ENCODE results near the gene BPIFB2. TPM values are rescaled to one million over a fixed set of nuclear protein-coding genes. Genes with fewer than 3 reads are reported as not detected.

Gene BPIFB2
- total and polyA plus RNA-seq, 2 donors (not counting 1 experiment from before 2014, with no cell fraction given), result not detected

DNA sequence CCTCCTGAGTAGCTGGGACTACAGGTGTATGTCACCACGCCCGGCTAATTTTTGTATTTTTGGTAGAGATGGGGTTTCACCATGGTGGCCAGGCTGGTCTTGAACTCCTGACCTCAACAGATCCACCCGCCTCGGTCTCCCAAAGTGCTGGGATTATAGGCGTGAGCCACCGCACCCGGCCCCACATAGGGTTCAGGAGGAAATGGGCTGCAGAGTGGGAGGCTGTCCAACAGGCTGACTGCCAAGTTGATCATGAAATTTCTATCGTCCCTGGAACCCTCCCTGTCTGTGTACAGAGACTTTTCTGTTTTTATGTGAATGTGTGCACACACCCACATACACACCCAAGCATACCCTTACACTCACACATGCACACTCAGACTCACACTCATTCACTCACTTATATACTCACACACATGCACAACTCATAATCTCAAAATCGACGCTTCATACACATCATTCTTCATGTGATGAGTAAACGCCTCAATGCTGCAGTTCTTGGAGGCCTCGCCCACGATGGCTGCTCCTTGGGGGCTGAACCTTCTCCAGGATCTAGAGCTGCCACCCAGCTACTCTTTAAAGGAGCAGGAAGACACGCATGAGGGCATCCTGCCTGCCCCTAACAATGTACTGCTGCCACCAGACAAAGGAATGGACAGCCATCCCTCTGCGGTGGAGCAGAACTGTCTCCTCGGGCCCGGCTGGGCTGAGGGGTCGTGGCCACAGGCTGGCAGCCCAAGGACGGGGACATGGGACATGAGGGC lies 38.8 kb upstream of the BPIFB2 start:
- no peak overlapping the region for H2AFZ ChIP-seq (ENCODE audit: low read length)
- DNase-seq (ENCODE audit: low read depth in 2 of 2), result peak in 1 of 2 donors; percentile 2
- no peaks in the 10 kb centered on the region for H3K4me1 ChIP-seq (ENCODE audit: control insufficient read depth, extremely low read depth, insufficient read depth, low read length)
- no peaks in the 10 kb centered on the region for H3K27me3 ChIP-seq (ENCODE audit: control insufficient read depth, insufficient read depth, low read length)
- TF ChIP-seq EZH2 (IDR thresholded peaks at IDR 0.05; ENCODE audit: low read length, missing control alignments), result no peak
- TF ChIP-seq, protein P1, sequence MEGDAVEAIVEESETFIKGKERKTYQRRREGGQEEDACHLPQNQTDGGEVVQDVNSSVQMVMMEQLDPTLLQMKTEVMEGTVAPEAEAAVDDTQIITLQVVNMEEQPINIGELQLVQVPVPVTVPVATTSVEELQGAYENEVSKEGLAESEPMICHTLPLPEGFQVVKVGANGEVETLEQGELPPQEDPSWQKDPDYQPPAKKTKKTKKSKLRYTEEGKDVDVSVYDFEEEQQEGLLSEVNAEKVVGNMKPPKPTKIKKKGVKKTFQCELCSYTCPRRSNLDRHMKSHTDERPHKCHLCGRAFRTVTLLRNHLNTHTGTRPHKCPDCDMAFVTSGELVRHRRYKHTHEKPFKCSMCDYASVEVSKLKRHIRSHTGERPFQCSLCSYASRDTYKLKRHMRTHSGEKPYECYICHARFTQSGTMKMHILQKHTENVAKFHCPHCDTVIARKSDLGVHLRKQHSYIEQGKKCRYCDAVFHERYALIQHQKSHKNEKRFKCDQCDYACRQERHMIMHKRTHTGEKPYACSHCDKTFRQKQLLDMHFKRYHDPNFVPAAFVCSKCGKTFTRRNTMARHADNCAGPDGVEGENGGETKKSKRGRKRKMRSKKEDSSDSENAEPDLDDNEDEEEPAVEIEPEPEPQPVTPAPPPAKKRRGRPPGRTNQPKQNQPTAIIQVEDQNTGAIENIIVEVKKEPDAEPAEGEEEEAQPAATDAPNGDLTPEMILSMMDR (conservative IDR thresholded peaks at IDR 0.05 in 1 of 2, IDR thresholded peaks at IDR 0.05 in 1 of 2; ENCODE audit: low read depth in 1 of 2, low read length in 2 of 2), result no peak
- no peaks in the 10 kb centered on the region for H4K20me1 ChIP-seq (ENCODE audit: control insufficient read depth, extremely low read depth, insufficient read depth, low read length)
- no peaks in the 10 kb centered on the region for H3K36me3 ChIP-seq (ENCODE audit: control insufficient read depth, insufficient read depth, low read length)
- no peak overlapping the region for H3K4me3 ChIP-seq (replicated peaks in 1 of 4; ENCODE audit: control extremely low read depth in 1 of 4, insufficient read depth in 1 of 4, low read depth in 3 of 4, low read length in 4 of 4)
- H3K27ac ChIP-seq (ENCODE audit: insufficient read depth, low read length), result no peak overlapping the region
- no peaks in the 10 kb centered on the region for H3K9me3 ChIP-seq (ENCODE audit: control insufficient read depth, insufficient read depth, low read depth, low read length)
- no peaks in the 10 kb centered on the region for H3K79me2 ChIP-seq (ENCODE audit: control insufficient read depth, insufficient read depth, low read length)
- H3K4me2 ChIP-seq (ENCODE audit: extremely low read depth, insufficient read depth, low read length), result no peak overlapping the region
- no peak overlapping the region for H3K9ac ChIP-seq (ENCODE audit: insufficient read depth, low read length)

DNA sequence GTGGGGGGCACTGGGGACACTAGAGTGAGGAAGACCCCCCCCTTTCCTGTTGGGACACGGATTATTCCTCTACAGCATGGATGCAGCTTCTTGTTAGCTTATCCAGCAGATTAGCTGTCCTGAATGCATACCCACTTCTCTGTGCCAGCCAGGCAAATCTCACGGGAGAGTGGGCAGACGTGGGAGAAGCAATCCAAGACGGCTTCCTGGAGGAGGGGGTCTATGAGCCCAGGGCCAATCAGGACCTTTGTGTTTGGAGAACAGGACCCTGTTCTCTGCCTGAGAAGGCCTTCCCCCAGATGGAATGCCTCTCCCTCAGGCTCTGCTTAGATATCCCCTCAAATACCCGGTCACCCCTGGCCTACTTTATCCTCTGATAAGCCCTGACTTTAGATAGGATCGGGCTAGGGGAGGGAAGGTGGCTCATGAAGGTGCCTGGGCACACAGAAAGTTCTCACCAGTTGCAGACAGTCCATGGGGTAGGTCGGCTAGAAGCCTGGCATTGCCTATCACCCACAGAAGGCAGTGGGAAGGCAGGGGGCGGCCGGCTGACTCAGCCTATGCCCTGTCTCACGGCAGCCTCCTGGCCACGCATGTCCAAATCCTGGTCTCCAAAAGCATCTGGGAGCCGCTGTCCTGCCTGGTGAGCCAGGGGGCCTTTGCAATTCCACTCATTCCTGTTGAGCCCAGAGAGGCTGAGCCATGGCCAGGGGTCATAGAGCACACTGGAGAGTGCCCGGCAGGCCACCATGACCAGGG lies 38.0 kb upstream of the BPIFB2 start:
- Histone ChIP-seq H3K4me1 (ENCODE audit: control insufficient read depth, extremely low read depth, insufficient read depth, low read length) (no peaks in the 10 kb centered on the region), H3K9ac (ENCODE audit: insufficient read depth, low read length) (no peak overlapping the region), H3K4me2 (ENCODE audit: extremely low read depth, insufficient read depth, low read length) (no peak overlapping the region), H2AFZ (ENCODE audit: low read length) (no peak overlapping the region), H3K27ac (ENCODE audit: insufficient read depth, low read length) (no peak overlapping the region), H3K27me3 (ENCODE audit: control insufficient read depth, insufficient read depth, low read length) (no peaks in the 10 kb centered on the region), H3K4me3 (replicated peaks in 1 of 4; ENCODE audit: control extremely low read depth in 1 of 4, insufficient read depth in 1 of 4, low read depth in 3 of 4, low read length in 4 of 4) (no peak overlapping the region), H3K9me3 (ENCODE audit: control insufficient read depth, insufficient read depth, low read depth, low read length) (no peaks in the 10 kb centered on the region), H3K36me3 (ENCODE audit: control insufficient read depth, insufficient read depth, low read length) (no peaks in the 10 kb centered on the region), H3K79me2 (ENCODE audit: control insufficient read depth, insufficient read depth, low read length) (no peaks in the 10 kb centered on the region), H4K20me1 (ENCODE audit: control insufficient read depth, extremely low read depth, insufficient read depth, low read length) (no peaks in the 10 kb centered on the region)
- no peak for DNase-seq (ENCODE audit: low read depth in 2 of 2)
- no peak for TF ChIP-seq EZH2 (IDR thresholded peaks at IDR 0.05; ENCODE audit: low read length, missing control alignments)
- TF ChIP-seq, protein P1 (conservative IDR thresholded peaks at IDR 0.05 in 1 of 2, IDR thresholded peaks at IDR 0.05 in 1 of 2; ENCODE audit: low read depth in 1 of 2, low read length in 2 of 2), result no peak

DNA sequence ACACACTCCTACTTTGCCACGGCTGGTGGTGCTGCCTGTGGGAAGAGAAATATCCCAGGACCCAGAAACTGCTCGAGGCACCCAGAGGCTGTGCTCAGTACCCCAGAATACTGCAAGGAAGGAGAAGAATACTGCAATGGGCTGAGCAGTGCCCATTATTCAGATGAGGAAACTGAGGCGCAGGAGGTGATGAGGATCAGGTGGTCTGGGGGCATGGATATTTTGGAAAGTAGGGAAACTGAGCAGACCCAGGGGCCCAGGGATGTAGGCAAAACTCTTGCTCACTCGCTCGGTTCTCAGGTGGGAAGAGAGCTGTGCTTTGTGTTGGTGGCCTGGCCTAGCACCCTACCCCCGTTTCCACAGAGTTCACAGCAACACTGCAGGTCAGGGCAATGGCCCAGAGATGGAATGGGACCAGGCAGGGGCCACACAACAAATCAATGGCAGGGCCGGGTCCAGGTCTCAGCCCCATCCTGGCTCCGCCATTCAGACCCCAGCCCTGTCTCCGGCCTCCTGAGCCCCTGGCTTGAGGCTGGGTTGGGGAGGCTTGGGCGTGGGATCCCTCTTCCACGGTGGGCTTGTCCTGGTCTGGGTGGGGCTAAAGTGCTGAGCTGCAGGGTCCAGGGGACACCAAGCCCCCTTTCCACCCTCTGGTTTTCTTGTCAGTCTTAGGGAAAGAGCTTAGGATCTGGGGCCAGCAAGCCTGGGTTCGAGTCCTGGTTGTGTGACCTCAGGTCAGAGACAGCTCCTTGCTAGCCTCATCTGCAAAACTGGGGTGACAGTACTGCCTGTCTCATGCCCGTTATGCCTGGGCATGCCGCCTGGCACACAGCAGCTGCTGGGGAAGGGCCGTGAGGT lies 37.2 kb upstream of the BPIFB2 start:
- Histone ChIP-seq H3K4me1 (ENCODE audit: control insufficient read depth, extremely low read depth, insufficient read depth, low read length) (no peaks in the 10 kb centered on the region), H3K9ac (ENCODE audit: insufficient read depth, low read length) (no peak overlapping the region), H3K27ac (ENCODE audit: insufficient read depth, low read length) (no peak overlapping the region), H2AFZ (ENCODE audit: low read length) (no peak overlapping the region), H3K79me2 (ENCODE audit: control insufficient read depth, insufficient read depth, low read length) (no peaks in the 10 kb centered on the region), H3K9me3 (ENCODE audit: control insufficient read depth, insufficient read depth, low read depth, low read length) (no peaks in the 10 kb centered on the region), H3K36me3 (ENCODE audit: control insufficient read depth, insufficient read depth, low read length) (no peaks in the 10 kb centered on the region), H4K20me1 (ENCODE audit: control insufficient read depth, extremely low read depth, insufficient read depth, low read length) (no peaks in the 10 kb centered on the region), H3K4me2 (ENCODE audit: extremely low read depth, insufficient read depth, low read length) (no peak overlapping the region), H3K4me3 (replicated peaks in 1 of 4; ENCODE audit: control extremely low read depth in 1 of 4, insufficient read depth in 1 of 4, low read depth in 3 of 4, low read length in 4 of 4) (no peak overlapping the region), H3K27me3 (ENCODE audit: control insufficient read depth, insufficient read depth, low read length) (no peaks in the 10 kb centered on the region)
- TF ChIP-seq, protein P1 (conservative IDR thresholded peaks at IDR 0.05 in 1 of 2, IDR thresholded peaks at IDR 0.05 in 1 of 2; ENCODE audit: low read depth in 1 of 2, low read length in 2 of 2), result no peak
- no peak for TF ChIP-seq EZH2 (IDR thresholded peaks at IDR 0.05; ENCODE audit: low read length, missing control alignments)
- DNase-seq (ENCODE audit: low read depth in 2 of 2), result no peak

Data from fibroblast of lung (primary cell).